PC-3 (cell line): Measurements from ENCODE around the gene FAU. TPM values are rescaled to one million over a fixed set of nuclear protein-coding genes. Genes with fewer than 3 reads are reported as not detected.

Source experiments
- ATAC-seq: fragments of 200-7000 bp; cut with Tn5 transposase; 2 replicates; pipeline ENCODE4 v1.9.1; 2020; ENCODE audit warnings: mild to moderate bottlenecking, moderate library complexity
- BruUV-seq: library from RNA; stranded (reverse); fragments of 400-500 nt; replicated peaks from 2 replicates; lab custom pipeline; 2021; lab: Mats Ljungman, UMichigan
- CTCF ChIA-PET: fragments of 300-600 bp; sonication (Branson Sonifier 250); formaldehyde crosslinking; loops from one replicate; lab custom pipeline; 2022; ENCODE audit warnings: antibody characterized with exemption; lab: Charles Lee
- POLR2A ChIA-PET: fragments of 300-600 bp; sonication (Branson Sonifier 250); formaldehyde crosslinking; loops from one replicate; lab custom pipeline; 2022; ENCODE audit warnings: antibody characterized with exemption; ENCODE audit not compliant: unreplicated experiment; lab: Charles Lee
- DNase-seq: peaks from one replicate; pipeline ENCODE4 v3.0.0-alpha.2; 2015
- H2AFZ ChIP-seq: fragments of 300-600 bp; sonication (generic); 2 replicates; pipeline ENCODE4 v1.6.0; 2016; ENCODE audit warnings: antibody characterized with exemption, low read length
- H3F3A ChIP-seq: fragments of 300-600 bp; sonication (generic); one replicate; pipeline ENCODE4 v1.6.0; 2017; ENCODE audit warnings: antibody characterized with exemption, low read length, control low read depth, mild to moderate bottlenecking; ENCODE audit not compliant: unreplicated experiment
- H3K27ac ChIP-seq: fragments of 300-600 bp; sonication (generic); 2 replicates; pipeline ENCODE4 v1.5.1; 2016; ENCODE audit warnings: mild to moderate bottlenecking, low read length
- H3K27me3 ChIP-seq: fragments of 300-600 bp; sonication (generic); 2 replicates; pipeline ENCODE4 v1.6.1; 2016; ENCODE audit warnings: low read length, mixed read lengths
- H3K36me3 ChIP-seq: fragments of 300-600 bp; sonication (generic); 2 replicates; pipeline ENCODE4 v1.6.1; 2016; ENCODE audit warnings: low read depth, mixed run types, low read length, mixed read lengths
- H3K4me1 ChIP-seq: fragments of 300-600 bp; sonication (generic); 2 replicates; pipeline ENCODE4 v1.5.1; 2016; ENCODE audit warnings: low read length; ENCODE audit not compliant: insufficient read depth
- H3K4me2 ChIP-seq: fragments of 300-600 bp; sonication (generic); 2 replicates; pipeline ENCODE4 v1.6.0; 2016; ENCODE audit warnings: low read length
- H3K4me3 ChIP-seq: fragments of 300-600 bp; sonication (generic); 2 replicates; pipeline ENCODE4 v1.5.1; 2016; ENCODE audit warnings: mild to moderate bottlenecking, low read length, mixed read lengths
- H3K79me2 ChIP-seq: fragments of 300-600 bp; sonication (generic); 2 replicates; pipeline ENCODE4 v1.6.1; 2017; ENCODE audit warnings: low read length, mixed read lengths
- H3K9ac ChIP-seq: fragments of 300-600 bp; sonication (generic); 2 replicates; pipeline ENCODE4 v1.6.0; 2016; ENCODE audit warnings: mild to moderate bottlenecking, low read length
- H3K9me2 ChIP-seq: fragments of 300-600 bp; sonication (generic); replicated peaks from 2 replicates; pipeline ENCODE4 v1.6.1; 2016; ENCODE audit warnings: mixed run types, low read length, mixed read lengths
- H3K9me3 ChIP-seq: fragments of 300-600 bp; sonication (generic); 2 replicates; pipeline ENCODE4 v1.6.1; 2016; ENCODE audit warnings: low read length, mixed read lengths
- H4K20me1 ChIP-seq: fragments of 300-600 bp; sonication (generic); 2 replicates; pipeline ENCODE4 v1.6.1; 2016; ENCODE audit warnings: low read length, mixed read lengths
- EZH2 ChIP-seq: fragments of 300-600 bp; sonication (generic); IDR thresholded peaks from one replicate; pipeline ENCODE4 v1.6.1; 2017; ENCODE audit warnings: antibody characterized with exemption, mild to moderate bottlenecking, low read length; ENCODE audit not compliant: unreplicated experiment
- EZH2phosphoT487 ChIP-seq: fragments of 300-600 bp; sonication (generic); IDR thresholded peaks from 2 replicates; pipeline ENCODE4 v1.6.1; 2018; ENCODE audit warnings: mild to moderate bottlenecking, antibody characterized with exemption, low read length, borderline replicate concordance
- intact Hi-C: fragments of 100-400 bp; cut with micrococcal nuclease; formaldehyde crosslinking; loops from 2 replicates; pipeline ENCODE4 v1.9.0; 2023
- total RNA-seq: library from RNA; depleted of rRNA; stranded (reverse); fragments of >200 nt; gene quantifications from 2 replicates; pipeline ENCODE4 v1.2.3, GENCODE V29; 2014
- TF ChIP-seq, protein P1 (sequence below): fragments of 300-600 bp; sonication (generic); conservative IDR thresholded peaks from 2 replicates; pipeline ENCODE4 v1.5.1; 2017; ENCODE audit warnings: antibody characterized with exemption, low read depth, mild to moderate bottlenecking, low read length

FAU gene
- total RNA-seq, 1 experiment from 2014 or later: 1,157 TPM

DNA sequence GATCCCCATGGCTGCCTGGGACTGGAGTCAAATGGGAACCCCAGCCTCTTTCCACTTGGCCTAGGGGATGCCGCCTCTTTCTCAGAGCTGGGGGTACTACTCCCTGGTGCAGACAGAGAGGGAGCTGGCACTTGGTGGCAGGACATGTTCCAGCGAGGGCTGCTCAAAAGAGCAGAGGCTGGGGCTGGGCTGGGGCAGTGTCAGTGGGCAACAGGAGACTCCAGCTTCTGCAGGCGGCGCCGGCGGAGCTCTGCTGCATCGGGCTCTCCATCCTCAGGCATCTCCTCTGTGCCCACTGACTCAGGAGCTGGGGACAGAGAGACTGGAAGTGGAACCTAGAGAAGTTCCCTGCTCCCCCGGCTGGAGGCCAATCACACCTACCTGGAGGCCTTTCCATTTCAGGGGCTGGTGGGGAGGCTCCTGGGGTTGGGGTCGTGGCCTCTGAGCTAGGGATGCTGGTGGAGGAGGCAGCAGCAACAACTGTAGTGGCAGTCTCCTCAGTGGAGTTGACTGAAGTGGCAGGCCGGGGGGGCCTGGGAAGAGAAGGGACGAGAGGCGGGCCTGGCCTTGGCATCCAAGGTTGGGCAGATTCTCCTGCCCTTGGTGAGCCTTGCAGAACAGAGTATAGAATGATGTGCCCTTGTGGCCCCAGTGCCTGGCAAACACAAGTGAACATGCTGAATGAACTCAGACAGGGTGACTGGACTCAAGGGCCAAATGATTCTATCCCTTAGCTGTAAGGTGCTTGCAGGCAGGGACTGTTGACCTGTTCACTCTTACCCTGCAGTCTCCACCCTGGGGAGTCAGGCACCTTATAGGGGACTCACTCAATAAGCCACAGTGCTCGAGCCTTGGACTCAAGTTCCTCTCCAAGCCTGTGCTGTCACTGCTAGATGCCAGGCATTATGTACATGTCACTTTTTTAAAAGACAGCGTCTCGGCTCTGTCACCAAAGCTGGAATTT lies 6.5 kb upstream of the FAU start:
- Histone ChIP-seq H3K9me3 (no peaks in the 10 kb centered on the region), H3F3A (no peaks in the 10 kb centered on the region), H3K4me3 (no peak overlapping the region), H3K4me1 (peaks cover 15% of the 10 kb centered on the region), H3K9ac (no peak overlapping the region), H3K9me2 (no peaks in the 10 kb centered on the region), H3K4me2 (no peak overlapping the region), H3K79me2 (peaks cover 42% of the 10 kb centered on the region), H3K36me3 (peaks cover 53% of the 10 kb centered on the region; the same call in 1 of the 2 replicates), H3K27me3 (no peaks in the 10 kb centered on the region), H4K20me1 (no peaks in the 10 kb centered on the region; the same call in 1 of the 2 replicates), H2AFZ (no peak overlapping the region), H3K27ac (no peak overlapping the region)
- BruUV-seq: no TSS peak
- no peak for ATAC-seq
- intact Hi-C loops: no loop called here
- ChIA-PET POLR2A (interaction anchor here (0.5 to 0.6 kb wide), 2 partner anchors 47 to 205 kb away, joined by 5 to 18 read pairs; partner anchors contain the start of gene DPF2), CTCF (no interaction called here)
- TF ChIP-seq EZH2 (no peak), EZH2phosphoT487 (no peak)
- TF ChIP-seq, protein P1, sequence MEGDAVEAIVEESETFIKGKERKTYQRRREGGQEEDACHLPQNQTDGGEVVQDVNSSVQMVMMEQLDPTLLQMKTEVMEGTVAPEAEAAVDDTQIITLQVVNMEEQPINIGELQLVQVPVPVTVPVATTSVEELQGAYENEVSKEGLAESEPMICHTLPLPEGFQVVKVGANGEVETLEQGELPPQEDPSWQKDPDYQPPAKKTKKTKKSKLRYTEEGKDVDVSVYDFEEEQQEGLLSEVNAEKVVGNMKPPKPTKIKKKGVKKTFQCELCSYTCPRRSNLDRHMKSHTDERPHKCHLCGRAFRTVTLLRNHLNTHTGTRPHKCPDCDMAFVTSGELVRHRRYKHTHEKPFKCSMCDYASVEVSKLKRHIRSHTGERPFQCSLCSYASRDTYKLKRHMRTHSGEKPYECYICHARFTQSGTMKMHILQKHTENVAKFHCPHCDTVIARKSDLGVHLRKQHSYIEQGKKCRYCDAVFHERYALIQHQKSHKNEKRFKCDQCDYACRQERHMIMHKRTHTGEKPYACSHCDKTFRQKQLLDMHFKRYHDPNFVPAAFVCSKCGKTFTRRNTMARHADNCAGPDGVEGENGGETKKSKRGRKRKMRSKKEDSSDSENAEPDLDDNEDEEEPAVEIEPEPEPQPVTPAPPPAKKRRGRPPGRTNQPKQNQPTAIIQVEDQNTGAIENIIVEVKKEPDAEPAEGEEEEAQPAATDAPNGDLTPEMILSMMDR: no peak
- DNase-seq: no peak

DNA sequence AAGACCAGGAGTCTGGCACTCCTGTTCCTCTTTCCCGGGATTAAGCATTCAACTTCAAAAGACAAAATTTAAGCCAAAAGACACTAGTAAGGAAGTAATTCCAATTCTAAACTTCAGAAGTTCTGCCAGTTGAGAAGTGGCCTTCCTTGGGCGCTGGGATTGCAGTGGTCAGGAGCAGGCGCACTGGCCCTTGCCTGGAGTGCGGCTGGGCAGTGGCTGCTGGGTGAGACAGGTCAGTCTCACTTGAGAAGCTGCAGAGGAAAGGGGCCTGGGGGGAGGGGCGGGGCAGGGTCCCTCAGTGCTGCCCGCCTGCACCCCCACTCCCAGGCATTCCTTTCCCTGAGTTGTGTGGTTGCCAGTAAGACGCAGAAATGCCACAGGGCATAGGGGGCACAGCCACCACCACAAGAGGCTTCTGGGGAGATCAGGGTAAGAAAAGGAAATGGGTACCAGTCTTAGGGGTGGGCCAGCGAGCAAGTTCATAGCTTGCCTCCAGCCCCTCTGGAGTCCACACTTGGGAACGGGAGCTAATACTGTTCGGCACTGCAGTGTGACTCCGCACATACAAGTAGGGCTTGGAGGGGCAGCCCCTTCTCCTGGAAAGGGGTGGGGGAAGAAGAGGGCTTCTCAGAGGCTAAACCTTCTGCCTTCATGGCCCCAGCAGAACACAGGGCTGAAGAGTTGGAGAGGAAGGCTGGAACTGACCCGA lies 5.7 kb upstream of the FAU start:
- intact Hi-C loops: no loop called here
- H3K27ac ChIP-seq: no peak overlapping the region
- POLR2A ChIA-PET: interaction anchor here (0.5 to 0.6 kb wide), 2 partner anchors 48 to 206 kb away, joined by 5 to 18 read pairs; partner anchors contain the start of gene DPF2

More for the DNA sequence above, 5.7 kb upstream of the FAU start:
- Histone ChIP-seq H3K79me2 (peaks cover 42% of the 10 kb centered on the region), H3K9ac (no peak overlapping the region), H3K9me3 (no peaks in the 10 kb centered on the region), H3F3A (no peaks in the 10 kb centered on the region), H3K36me3 (peaks cover 50% of the 10 kb centered on the region; the same call in 1 of the 2 replicates), H3K4me3 (no peak overlapping the region), H3K4me2 (no peak overlapping the region), H3K9me2 (no peaks in the 10 kb centered on the region), H4K20me1 (no peaks in the 10 kb centered on the region), H3K4me1 (peaks cover 12% of the 10 kb centered on the region), H2AFZ (no peak overlapping the region), H3K27me3 (no peaks in the 10 kb centered on the region)
- CTCF ChIA-PET: no interaction called here
- no peak for TF ChIP-seq EZH2phosphoT487
- no peak for TF ChIP-seq EZH2
- TF ChIP-seq, protein P1: no peak
- no TSS peak for BruUV-seq
- no peak for DNase-seq
- ATAC-seq: no peak
